ENCODE measurements around the gene TMEM45A.

DNA sequence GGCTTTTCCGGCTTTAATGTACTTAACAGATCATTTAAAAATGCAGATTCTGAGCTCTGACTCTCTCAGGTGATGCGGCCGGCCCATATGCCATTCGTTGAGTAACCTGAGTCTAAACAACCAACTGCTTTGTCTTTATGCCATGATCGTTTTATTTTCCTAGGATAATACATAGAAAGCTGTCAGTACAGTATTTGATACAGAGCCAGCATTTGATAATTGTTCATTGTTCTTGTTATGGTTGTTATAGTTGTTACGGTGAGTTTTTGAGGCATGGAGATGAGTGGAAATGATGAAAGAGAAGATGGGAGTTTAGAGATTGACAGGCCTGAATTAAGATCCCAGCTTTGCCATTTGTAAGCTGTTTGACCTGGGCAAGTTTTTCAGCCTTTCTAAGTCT is 40.0 kb downstream of the TMEM45A start:
- TF ChIP-seq POLR2A (IDR thresholded peaks at IDR 0.05), result no peak
- TF ChIP-seq, protein P1, sequence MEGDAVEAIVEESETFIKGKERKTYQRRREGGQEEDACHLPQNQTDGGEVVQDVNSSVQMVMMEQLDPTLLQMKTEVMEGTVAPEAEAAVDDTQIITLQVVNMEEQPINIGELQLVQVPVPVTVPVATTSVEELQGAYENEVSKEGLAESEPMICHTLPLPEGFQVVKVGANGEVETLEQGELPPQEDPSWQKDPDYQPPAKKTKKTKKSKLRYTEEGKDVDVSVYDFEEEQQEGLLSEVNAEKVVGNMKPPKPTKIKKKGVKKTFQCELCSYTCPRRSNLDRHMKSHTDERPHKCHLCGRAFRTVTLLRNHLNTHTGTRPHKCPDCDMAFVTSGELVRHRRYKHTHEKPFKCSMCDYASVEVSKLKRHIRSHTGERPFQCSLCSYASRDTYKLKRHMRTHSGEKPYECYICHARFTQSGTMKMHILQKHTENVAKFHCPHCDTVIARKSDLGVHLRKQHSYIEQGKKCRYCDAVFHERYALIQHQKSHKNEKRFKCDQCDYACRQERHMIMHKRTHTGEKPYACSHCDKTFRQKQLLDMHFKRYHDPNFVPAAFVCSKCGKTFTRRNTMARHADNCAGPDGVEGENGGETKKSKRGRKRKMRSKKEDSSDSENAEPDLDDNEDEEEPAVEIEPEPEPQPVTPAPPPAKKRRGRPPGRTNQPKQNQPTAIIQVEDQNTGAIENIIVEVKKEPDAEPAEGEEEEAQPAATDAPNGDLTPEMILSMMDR (IDR thresholded peaks at IDR 0.05 in 4 of 5, conservative IDR thresholded peaks at IDR 0.05 in 1 of 5), result no peak
